ENCODE measurements around the gene CDCP2.

CDCP2 gene

DNA sequence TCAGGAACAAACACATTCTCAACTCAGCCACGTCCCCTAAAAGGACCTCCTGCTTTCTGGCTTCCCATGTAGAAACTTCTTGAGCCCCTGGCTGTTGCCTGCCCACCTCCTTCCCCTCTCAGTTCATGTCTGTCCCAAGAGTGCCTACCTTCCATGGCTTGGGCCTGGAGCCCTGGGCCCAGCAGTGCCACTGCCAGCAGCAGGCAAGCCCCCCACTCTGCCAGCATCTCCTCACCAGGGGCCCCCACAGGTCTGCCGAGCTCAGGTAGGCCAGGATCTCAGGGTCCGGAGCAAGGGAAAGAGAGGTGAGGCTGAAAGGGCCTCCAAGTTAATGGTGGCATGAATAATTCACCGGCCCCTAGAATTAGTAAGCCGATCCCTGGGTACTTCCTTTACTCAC is at the start of gene CDCP2:
CDCP2 (minus strand) TSS at position 305 of the 400 bp plus-strand sequence; CDS start at position 227, 78 bp downstream.
- no peak for DNase-seq (ENCODE audit: low read depth)
- H3K36me3 ChIP-seq (ENCODE audit: control insufficient read depth, insufficient read depth, low read length, severe bottlenecking), result no peaks in the 10 kb centered on the region
- H3K9ac ChIP-seq (ENCODE audit: low read length), result peak within 1 kb of the TSS; percentile 34
- H3K9me3 ChIP-seq (ENCODE audit: control insufficient read depth, low read length), result no peaks in the 10 kb centered on the region
- peaks cover 14% of the 10 kb centered on the region for H3K4me1 ChIP-seq (ENCODE audit: control insufficient read depth, insufficient read depth, low read length)
- H3K27me3 ChIP-seq (replicated peaks; ENCODE audit: control insufficient read depth, insufficient read depth, low read length), result no peaks in the 10 kb centered on the region
- H3K4me3 ChIP-seq (ENCODE audit: low read length), result peak within 1 kb of the TSS; percentile 66

DNA sequence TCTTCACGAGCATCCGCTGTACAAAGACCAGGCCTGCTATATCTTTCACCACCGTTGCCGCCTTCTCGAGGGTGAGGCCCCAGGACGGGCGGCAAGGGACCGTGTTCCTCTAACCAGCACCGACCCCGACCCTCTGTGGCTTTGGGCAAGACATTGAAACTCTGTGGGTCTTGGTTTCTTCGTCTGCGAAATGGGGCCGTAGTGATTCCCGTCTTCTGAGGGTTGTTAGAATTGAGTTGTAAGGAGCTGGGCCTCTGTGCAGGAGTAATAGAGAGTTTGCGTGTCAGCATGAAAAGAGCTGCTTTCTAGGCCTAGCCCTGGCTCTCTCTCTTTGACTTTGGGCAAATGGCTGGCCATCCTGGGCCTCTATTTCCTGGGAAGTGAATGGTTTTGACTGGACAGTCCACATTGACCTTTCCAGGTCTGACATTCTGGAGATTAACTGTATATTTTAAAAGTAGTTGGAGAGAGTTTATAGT is 47.8 kb upstream of the CDCP2 start:
- Histone ChIP-seq H3K4me1 (ENCODE audit: control insufficient read depth, insufficient read depth, low read length) (peaks cover 19% of the 10 kb centered on the region), H3K4me3 (ENCODE audit: low read length) (peak overlapping the region; percentile 98), H3K9me3 (ENCODE audit: control insufficient read depth, low read length) (no peaks in the 10 kb centered on the region), H3K27me3 (replicated peaks; ENCODE audit: control insufficient read depth, insufficient read depth, low read length) (no peaks in the 10 kb centered on the region), H3K9ac (ENCODE audit: low read length) (peak overlapping the region; percentile 89), H3K36me3 (ENCODE audit: control insufficient read depth, insufficient read depth, low read length, severe bottlenecking) (peaks cover 15% of the 10 kb centered on the region)
- peak; percentile 42 for DNase-seq (ENCODE audit: low read depth)

DNA sequence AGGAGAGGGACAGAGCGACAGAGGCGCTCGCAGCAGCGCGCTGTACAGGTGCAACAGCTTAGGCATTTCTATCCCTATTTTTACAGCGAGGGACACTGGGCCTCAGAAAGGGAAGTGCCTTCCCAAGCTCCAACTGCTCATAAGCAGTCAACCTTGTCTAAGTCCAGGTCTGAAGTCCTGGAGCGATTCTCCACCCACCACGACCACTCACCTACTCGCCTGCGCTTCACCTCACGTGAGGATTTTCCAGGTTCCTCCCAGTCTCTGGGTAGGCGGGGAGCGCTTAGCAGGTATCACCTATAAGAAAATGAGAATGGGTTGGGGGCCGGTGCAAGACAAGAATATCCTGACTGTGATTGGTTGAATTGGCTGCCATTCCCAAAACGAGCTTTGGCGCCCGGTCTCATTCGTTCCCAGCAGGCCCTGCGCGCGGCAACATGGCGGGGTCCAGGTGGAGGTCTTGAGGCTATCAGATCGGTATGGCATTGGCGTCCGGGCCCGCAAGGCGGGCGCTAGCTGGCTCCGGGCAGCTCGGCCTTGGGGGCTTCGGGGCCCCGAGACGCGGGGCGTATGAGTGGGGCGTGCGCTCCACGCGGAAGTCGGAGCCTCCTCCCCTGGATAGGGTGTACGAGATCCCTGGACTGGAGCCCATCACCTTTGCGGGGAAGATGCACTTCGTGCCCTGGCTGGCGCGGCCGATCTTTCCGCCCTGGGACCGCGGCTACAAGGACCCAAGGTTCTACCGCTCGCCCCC is 47.1 kb upstream of the CDCP2 start, which contains the start of the genes CYB5RL and MRPL37:
CYB5RL (minus strand) TSS at position 266 of the 754 bp plus-strand sequence. CDS start 4,414 bp downstream, outside the sequence.
MRPL37 (plus strand) TSS at position 403 of the 754 bp plus-strand sequence; CDS start at position 480, 77 bp downstream.
- Histone ChIP-seq H3K36me3 (ENCODE audit: control insufficient read depth, insufficient read depth, low read length, severe bottlenecking) (peaks cover 14% of the 10 kb centered on the region), H3K27me3 (replicated peaks; ENCODE audit: control insufficient read depth, insufficient read depth, low read length) (no peaks in the 10 kb centered on the region), H3K9ac (ENCODE audit: low read length) (peak within 1 kb of the TSS; percentile 89), H3K4me3 (ENCODE audit: low read length) (peak within 1 kb of the TSS; percentile 98), H3K9me3 (ENCODE audit: control insufficient read depth, low read length) (no peaks in the 10 kb centered on the region), H3K4me1 (ENCODE audit: control insufficient read depth, insufficient read depth, low read length) (peaks cover 19% of the 10 kb centered on the region)
- peak; percentile 98 for DNase-seq (ENCODE audit: low read depth)

DNA sequence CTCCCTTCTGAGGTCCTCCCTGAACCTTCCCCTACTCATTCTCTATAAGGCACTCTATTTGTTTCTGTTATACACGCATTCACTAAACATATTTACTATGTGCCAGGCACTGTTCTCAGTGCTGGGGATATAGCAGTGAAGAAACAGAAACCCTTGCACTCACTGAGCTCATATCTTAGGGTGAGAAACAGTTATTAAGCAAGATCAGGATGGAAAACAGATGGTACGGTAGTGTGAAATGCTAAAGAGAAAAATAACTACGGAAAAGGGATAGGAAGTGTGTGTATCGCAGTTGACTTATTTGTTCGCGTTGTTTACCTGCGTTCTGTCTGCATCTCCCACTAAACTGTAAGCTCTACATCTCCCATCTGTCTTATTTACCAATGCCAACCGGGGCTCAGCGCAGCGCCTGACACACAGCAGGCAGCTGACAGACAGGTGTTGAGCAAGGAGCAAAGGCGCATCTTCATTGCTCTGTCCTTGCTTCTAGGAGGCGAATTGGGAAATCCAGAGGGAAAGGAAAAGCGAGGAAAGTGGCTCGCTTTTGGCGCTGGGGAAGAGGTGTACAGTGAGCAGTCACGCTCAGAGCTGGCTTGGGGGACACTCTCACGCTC is 46.5 kb upstream of the CDCP2 start:
- Histone ChIP-seq H3K27me3 (replicated peaks; ENCODE audit: control insufficient read depth, insufficient read depth, low read length) (no peaks in the 10 kb centered on the region), H3K9me3 (ENCODE audit: control insufficient read depth, low read length) (no peaks in the 10 kb centered on the region), H3K36me3 (ENCODE audit: control insufficient read depth, insufficient read depth, low read length, severe bottlenecking) (peaks cover 10% of the 10 kb centered on the region), H3K4me1 (ENCODE audit: control insufficient read depth, insufficient read depth, low read length) (peaks cover 19% of the 10 kb centered on the region), H3K9ac (ENCODE audit: low read length) (peak overlapping the region; percentile 89), H3K4me3 (ENCODE audit: low read length) (peak overlapping the region; percentile 98)
- peak; percentile 21 for DNase-seq (ENCODE audit: low read depth)

DNA sequence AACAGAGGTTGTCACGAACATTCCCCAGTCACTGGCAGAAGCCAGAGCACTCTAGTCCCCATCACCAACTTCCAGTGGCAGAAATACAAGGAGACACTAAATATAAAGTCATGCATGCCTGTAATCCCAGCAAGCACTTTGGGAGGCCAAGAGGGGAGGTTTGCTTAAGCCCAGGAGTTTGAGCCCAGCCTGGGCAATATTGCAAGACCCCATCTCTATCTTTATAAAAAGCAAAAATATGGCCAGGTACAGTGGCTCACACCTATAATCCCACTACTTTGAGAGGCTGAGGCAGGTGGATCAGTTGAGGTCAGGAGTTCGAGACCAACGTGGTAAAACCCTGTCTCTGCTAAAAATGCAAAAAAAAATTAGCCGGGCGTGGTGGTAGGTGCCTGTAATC is 40.7 kb upstream of the CDCP2 start:
- Histone ChIP-seq H3K9me3 (ENCODE audit: control insufficient read depth, low read length) (no peaks in the 10 kb centered on the region), H3K9ac (ENCODE audit: low read length) (no peak overlapping the region), H3K4me3 (ENCODE audit: low read length) (no peak overlapping the region), H3K27me3 (replicated peaks; ENCODE audit: control insufficient read depth, insufficient read depth, low read length) (no peaks in the 10 kb centered on the region), H3K4me1 (ENCODE audit: control insufficient read depth, insufficient read depth, low read length) (no peaks in the 10 kb centered on the region), H3K36me3 (ENCODE audit: control insufficient read depth, insufficient read depth, low read length, severe bottlenecking) (peaks cover 8% of the 10 kb centered on the region)
- no peak for DNase-seq (ENCODE audit: low read depth)

DNA sequence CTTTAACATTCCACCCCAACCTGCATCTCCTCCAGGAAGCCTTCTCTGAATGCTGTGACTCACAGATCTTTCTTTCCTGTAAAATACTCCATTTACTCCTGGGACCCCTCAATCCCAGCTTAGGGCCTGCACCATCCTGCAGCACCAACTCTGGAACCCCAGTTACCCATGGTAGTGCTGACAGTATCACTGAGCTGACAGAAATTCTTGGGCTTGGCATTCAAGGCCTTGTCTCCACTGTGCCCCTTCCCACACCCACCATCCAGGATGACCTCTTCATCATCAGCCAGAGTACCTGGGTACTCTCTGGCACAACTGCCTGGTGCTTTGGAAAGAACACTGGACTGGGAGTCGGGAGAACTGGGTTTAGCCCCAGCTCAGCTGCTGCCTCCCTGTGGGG is 38.7 kb upstream of the CDCP2 start:
- no peaks in the 10 kb centered on the region for H3K27me3 ChIP-seq (replicated peaks; ENCODE audit: control insufficient read depth, insufficient read depth, low read length)
- peaks cover 8% of the 10 kb centered on the region for H3K36me3 ChIP-seq (ENCODE audit: control insufficient read depth, insufficient read depth, low read length, severe bottlenecking)
- H3K4me1 ChIP-seq (ENCODE audit: control insufficient read depth, insufficient read depth, low read length), result no peaks in the 10 kb centered on the region
- H3K9me3 ChIP-seq (ENCODE audit: control insufficient read depth, low read length), result no peaks in the 10 kb centered on the region
- no peak overlapping the region for H3K9ac ChIP-seq (ENCODE audit: low read length)
- no peak overlapping the region for H3K4me3 ChIP-seq (ENCODE audit: low read length)
- DNase-seq (ENCODE audit: low read depth), result no peak

DNA sequence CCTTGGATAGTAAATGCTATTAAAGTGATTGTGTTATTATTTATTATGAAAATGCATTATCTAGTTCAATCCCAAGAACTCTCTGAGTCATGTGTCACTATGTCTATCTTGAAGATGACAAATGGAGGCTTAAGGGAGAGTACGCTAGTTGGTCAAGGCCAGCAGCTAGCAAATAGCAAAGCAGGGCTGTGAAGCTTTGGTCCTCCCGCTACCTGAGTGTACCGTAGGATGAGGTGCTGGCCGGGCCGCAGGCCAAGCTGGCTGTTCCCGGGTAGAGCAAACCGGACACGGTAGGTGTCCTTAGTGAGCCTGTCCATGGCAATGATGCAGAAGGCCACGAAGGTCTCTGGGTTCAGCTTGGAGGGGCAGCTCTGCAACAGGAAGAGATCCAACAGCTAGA is 37.7 kb upstream of the CDCP2 start:
- no peak overlapping the region for H3K9ac ChIP-seq (ENCODE audit: low read length)
- no peaks in the 10 kb centered on the region for H3K9me3 ChIP-seq (ENCODE audit: control insufficient read depth, low read length)
- no peak overlapping the region for H3K4me3 ChIP-seq (ENCODE audit: low read length)
- H3K27me3 ChIP-seq (replicated peaks; ENCODE audit: control insufficient read depth, insufficient read depth, low read length), result no peaks in the 10 kb centered on the region
- peaks cover 7% of the 10 kb centered on the region for H3K36me3 ChIP-seq (ENCODE audit: control insufficient read depth, insufficient read depth, low read length, severe bottlenecking)
- no peak for DNase-seq (ENCODE audit: low read depth)
- H3K4me1 ChIP-seq (ENCODE audit: control insufficient read depth, insufficient read depth, low read length), result no peaks in the 10 kb centered on the region

DNA sequence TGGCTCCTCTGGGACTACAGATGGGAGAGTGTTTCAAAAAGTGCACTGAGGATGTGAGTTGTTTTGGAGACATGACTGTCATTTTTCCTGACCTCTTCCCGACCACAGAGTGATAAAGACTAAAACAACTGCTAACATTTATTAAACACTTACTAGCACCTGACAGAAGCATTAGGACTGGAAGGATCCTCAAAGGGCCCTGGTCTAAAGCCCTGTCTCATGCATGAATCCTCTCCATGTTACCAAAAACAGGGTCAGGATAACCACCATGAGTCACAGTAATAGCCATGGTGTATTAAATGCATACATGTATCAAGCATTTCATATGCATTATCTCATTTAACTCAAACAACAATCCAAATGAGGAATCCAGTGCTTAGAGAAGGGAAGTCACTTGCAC is 35.5 kb upstream of the CDCP2 start:
- H3K4me3 ChIP-seq (ENCODE audit: low read length), result no peak overlapping the region
- no peak for DNase-seq (ENCODE audit: low read depth)
- no peaks in the 10 kb centered on the region for H3K36me3 ChIP-seq (ENCODE audit: control insufficient read depth, insufficient read depth, low read length, severe bottlenecking)
- H3K9me3 ChIP-seq (ENCODE audit: control insufficient read depth, low read length), result no peaks in the 10 kb centered on the region
- H3K4me1 ChIP-seq (ENCODE audit: control insufficient read depth, insufficient read depth, low read length), result no peaks in the 10 kb centered on the region
- no peaks in the 10 kb centered on the region for H3K27me3 ChIP-seq (replicated peaks; ENCODE audit: control insufficient read depth, insufficient read depth, low read length)
- H3K9ac ChIP-seq (ENCODE audit: low read length), result no peak overlapping the region

DNA sequence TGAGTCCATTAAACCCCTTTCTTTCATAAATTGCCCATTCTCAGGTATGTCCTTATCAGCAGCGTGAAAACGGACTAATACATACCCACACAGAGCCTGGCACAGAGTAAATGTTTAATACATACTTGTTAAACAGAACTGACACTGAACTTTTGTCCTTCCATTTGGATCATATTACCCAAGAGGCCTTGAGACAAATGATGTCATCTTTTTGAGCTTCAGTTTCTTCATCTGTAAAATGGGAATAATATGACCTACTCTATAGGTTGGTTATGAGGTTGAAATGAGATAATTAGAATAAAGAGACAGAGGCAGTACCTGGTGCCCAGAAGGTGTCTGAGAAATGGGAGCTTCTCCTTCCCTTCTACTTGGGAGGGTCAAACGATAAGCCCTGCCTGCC is 33.3 kb upstream of the CDCP2 start:
- no peak overlapping the region for H3K4me3 ChIP-seq (ENCODE audit: low read length)
- H3K4me1 ChIP-seq (ENCODE audit: control insufficient read depth, insufficient read depth, low read length), result no peaks in the 10 kb centered on the region
- no peak overlapping the region for H3K9ac ChIP-seq (ENCODE audit: low read length)
- DNase-seq (ENCODE audit: low read depth), result no peak
- no peaks in the 10 kb centered on the region for H3K27me3 ChIP-seq (replicated peaks; ENCODE audit: control insufficient read depth, insufficient read depth, low read length)
- no peaks in the 10 kb centered on the region for H3K9me3 ChIP-seq (ENCODE audit: control insufficient read depth, low read length)
- no peaks in the 10 kb centered on the region for H3K36me3 ChIP-seq (ENCODE audit: control insufficient read depth, insufficient read depth, low read length, severe bottlenecking)

DNA sequence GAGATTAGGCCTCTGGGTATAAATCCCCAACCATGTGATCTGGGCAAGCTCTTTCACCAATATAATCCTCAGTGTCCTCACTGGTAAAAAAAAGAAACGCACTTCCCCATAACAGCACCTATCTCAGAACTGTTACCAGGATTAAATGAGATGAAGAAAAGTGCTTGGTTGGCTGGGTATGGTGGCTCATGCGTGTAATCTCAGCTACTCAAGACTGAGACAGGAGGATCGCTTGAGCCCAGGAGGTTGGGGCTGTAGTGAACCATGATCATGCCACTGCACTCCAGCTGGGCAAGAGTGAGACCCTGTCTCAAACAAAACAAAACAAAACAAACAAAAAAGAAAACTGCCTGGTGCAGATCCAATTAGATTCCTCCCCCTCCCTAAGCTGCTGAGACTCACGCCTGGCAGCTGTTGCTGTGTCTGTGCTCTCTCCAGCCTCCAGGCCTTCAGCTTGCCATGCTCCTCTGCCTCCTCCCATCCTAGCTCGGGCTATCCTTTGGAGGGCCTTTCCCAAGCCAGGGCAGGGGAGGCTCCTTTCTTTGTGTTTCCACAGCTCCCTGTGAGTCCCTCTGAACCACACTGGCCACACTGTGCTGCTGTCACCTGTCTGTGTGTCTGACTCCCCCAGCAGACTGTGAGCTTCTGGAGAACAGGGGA is 28.0 kb upstream of the CDCP2 start:
- Histone ChIP-seq H3K4me3 (ENCODE audit: low read length) (no peak overlapping the region), H3K27me3 (replicated peaks; ENCODE audit: control insufficient read depth, insufficient read depth, low read length) (no peaks in the 10 kb centered on the region)
- DNase-seq (ENCODE audit: low read depth), result no peak

More for the DNA sequence above, 28.0 kb upstream of the CDCP2 start:
- Histone ChIP-seq H3K9ac (ENCODE audit: low read length) (no peak overlapping the region), H3K36me3 (ENCODE audit: control insufficient read depth, insufficient read depth, low read length, severe bottlenecking) (no peaks in the 10 kb centered on the region), H3K4me1 (ENCODE audit: control insufficient read depth, insufficient read depth, low read length) (no peaks in the 10 kb centered on the region), H3K9me3 (ENCODE audit: control insufficient read depth, low read length) (no peaks in the 10 kb centered on the region)
